Activated CD4-positive, alpha-beta T cell treated with anti-CD3 and anti-CD28 coated beads, Interleukin-2, Interleukin-4, amounts not matched to agents 100 ng/mL and 50 ng/mL, durations not matched to agents 16 hours and 8 hours (primary cell): ENCODE measurements around the gene LPCAT3.

Experiments
- DNase-seq: peaks from one replicate; pipeline ENCODE4 v3.0.0-alpha.2; 2020; ENCODE audit warnings: low spot score

Gene LPCAT3

GRCh38 chr12:6963016-6963731 lies 55.1 kb downstream of the LPCAT3 start:
- no peak for DNase-seq

GRCh38 chr12:6962285-6963015 lies 55.8 kb downstream of the LPCAT3 start:
- DNase-seq, result no peak

GRCh38 chr12:6961695-6962284 lies 56.5 kb downstream of the LPCAT3 start:
- DNase-seq, result no peak

- DNase-seq, result peak; percentile 94
These were observed 57.0 kb downstream of the LPCAT3 start for GRCh38 chr12:6961278-6961694.

- DNase-seq, result peak; percentile 70
These were observed 57.5 kb downstream of the LPCAT3 start for GRCh38 chr12:6960593-6961277.

- DNase-seq, result no peak
These were observed 58.3 kb downstream of the LPCAT3 start for GRCh38 chr12:6959805-6960592.

GRCh38 chr12:6959058-6959804 lies 59.0 kb downstream of the LPCAT3 start:
- DNase-seq, result peak; percentile 86

- DNase-seq, result no peak
These were observed 59.6 kb downstream of the LPCAT3 start for GRCh38 chr12:6958609-6959057.

- DNase-seq, result no peak
These were observed 60.3 kb downstream of the LPCAT3 start for GRCh38 chr12:6957741-6958608.

- peak; percentile 32 for DNase-seq
These were observed 61.0 kb downstream of the LPCAT3 start for GRCh38 chr12:6957151-6957701.

GRCh38 chr12:6956021-6956727 lies 62.1 kb downstream of the LPCAT3 start:
- DNase-seq, result no peak

- DNase-seq, result no peak
These were observed 62.9 kb downstream of the LPCAT3 start for GRCh38 chr12:6955108-6956020.

GRCh38 chr12:6954316-6955107 lies 63.8 kb downstream of the LPCAT3 start:
- DNase-seq, result no peak

GRCh38 chr12:6953442-6954315 lies 64.6 kb downstream of the LPCAT3 start:
- peak; percentile 89 for DNase-seq

GRCh38 chr12:6952863-6953441 lies 65.3 kb downstream of the LPCAT3 start:
- DNase-seq, result peak; percentile 29
